Stimulated activated CD8-positive, alpha-beta memory T cell treated with anti-CD3 and anti-CD28 coated beads, Interleukin-4, amount 100 ng/mL, for 4 hours (primary cell): ENCODE measurements around the gene ANXA8L1.
"Not testable (repeated sequence)": the region's sequence is repeated elsewhere in the genome, so short reads cannot be mapped to it uniquely, and the experiment has no call there.

ENCODE experiments used
- DNase-seq, 2 donors: peaks; one replicate each; pipeline ENCODE4 v3.0.0-alpha.2; 2020; ENCODE audit warnings: low read depth in 2 of 2, low spot score in 1 of 2

The ANXA8L1 gene, protein sequence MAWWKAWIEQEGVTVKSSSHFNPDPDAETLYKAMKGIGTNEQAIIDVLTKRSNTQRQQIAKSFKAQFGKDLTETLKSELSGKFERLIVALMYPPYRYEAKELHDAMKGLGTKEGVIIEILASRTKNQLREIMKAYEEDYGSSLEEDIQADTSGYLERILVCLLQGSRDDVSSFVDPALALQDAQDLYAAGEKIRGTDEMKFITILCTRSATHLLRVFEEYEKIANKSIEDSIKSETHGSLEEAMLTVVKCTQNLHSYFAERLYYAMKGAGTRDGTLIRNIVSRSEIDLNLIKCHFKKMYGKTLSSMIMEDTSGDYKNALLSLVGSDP

DNA sequence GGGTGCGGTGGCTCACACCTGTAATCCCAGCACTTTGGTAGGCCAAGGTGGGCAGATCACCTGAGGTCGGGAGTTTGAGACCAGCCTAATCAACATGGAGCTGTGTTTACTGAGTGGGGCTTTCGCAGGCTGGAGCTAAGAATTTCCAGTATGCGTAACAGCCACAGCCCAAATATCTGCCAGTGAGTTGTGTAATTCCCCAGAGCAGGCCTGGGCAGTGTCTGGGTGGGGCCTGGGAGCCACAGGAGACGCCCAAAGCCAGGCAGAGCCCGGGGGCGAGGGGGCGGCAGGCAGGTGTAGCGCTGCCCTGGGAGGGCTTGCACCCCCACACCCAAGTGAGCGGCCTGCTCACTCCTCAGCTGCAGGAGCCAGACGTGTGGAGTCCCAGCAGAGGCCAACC is at the start of gene ANXA8L1:
TSS of gene ANXA8L1 (plus strand) at position 371 of the 400 bp plus-strand sequence. CDS start 76 bp downstream, outside the sequence.
- not testable (repeated sequence) for DNase-seq

DNA sequence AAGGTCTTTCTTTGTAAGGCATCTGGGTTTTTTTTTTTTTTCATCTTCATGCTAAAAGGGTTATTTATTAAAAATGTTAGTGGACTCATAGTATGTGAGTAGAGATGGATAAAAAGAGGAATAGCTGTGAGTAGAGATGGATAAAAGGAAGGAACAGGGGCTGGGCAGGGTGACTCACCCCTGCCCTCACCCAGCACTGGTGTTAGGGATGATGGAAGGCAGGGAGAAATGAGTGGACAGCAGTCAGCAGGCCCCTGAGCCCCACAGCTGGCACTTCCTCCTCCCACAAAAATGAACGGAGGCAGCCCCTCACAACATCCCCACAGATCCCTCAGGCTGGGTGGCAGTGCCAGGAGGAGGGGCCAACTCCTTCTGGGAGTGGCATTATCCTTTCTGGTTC is 49.5 kb upstream of the ANXA8L1 start:
- no peak for DNase-seq

DNA sequence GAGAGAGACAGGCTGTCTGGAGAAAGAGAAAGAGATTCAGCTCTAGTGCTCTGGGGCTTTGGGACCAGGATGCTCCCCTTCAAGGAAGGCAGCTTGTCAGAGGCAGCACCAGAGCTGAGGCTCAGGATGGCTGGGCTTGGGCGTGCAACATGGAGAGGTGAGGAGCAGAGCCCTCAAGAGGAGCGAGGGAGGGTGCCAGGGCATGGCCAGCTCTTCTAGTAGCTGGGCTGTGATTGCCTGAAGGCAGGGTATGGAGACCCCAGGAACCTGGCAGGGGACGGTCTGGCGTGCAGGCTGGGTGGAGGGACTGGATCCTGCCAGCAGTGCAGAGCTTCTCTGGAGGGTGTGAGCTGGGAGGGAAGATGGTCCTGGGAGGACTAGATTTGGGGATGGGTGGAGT is 48.6 kb upstream of the ANXA8L1 start:
- DNase-seq = no peak

DNA sequence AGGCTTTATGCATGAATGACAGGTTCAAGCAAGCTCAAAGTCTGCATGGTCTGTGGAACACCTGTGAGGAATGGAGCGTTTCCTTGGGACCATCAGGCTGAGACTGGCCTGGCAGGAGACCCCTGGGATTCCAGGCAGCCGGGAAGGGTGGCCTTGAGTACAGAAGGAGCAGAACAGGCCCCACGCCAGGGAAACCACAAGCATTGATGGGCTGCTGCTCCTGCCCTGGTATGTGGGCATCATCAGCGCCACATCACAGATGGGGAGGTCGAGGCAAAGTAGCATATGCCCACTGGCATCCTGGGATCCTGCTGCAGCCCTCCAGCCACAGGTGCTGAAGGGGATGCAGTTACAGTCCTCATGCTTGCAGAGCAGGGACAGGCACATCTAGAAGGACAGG is 47.9 kb upstream of the ANXA8L1 start:
- no peak for DNase-seq

DNA sequence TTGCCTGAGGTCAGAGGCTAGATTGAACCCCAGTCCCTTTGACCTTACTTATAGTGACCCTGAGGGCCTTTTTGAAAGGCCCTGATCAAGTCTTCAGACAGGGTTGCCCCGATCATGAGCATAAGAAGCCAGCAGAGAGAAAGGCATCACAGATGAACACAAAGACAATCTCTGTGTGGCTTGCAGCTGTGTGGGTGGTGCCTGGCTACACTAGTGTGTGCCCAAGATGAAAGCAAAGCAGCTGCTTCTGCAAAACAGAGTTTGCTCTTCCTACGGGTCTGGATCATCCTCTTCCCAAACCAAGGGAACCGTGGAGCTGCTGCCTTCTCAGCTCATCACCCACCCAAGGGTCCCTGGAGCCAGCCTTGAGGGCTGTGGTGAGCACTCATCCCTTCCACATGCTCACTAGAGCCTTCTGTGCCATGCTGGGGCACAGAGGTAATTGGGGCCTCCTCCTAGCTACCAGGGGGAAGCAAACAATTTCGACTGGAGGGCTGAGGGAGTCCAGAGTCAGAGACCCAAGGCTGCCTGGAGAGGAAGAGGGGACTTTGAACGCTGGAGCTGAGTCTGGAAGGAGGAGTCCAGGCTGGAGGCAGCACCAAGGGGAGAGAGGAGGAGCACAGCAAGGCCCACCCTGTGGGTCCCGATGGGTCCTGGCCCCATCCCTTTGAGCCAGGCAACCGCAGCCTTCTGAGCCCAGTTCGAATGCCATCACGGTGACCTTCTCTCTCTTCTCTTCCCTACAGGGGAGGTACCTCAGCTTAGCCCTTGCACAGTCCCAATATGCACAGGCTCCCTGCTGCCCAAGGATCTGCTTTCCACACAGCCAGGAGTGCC is 46.5 kb upstream of the ANXA8L1 start:
- DNase-seq = no peak

DNA sequence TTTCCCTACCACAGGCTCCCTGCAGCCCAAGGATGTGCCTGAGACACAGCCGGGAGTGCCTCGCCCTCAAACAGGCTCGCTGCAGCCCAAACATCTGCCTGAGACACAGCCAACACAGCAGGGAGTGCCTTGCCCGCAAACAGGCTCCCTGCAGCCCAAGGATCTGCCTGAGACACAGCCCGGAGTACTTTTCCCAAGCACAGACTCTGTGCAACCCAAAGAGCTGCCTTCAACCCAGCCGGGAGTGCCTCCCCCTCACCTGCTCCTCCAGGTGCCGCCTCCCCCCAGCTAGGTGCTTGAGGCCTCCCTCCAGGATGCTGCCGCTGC is 45.9 kb upstream of the ANXA8L1 start:
- DNase-seq = no peak

DNA sequence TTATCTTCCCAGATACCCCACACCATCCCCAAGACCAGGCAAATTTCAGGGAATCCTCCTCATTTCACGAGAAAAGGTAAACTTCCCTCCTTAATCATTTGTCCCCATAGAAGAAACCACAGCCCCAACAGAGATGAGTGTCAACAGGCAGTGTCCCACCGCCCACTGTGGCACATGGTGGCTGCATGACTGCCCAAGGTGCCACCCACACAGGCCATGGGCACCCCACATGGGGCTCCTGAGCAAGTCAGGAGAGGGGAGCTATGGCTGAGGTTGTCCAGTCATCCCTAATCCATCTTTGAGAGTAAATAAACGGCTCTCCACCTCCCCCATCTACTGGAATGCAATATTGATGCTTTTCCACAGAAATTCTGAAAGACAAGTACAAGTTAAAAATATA is 44.7 kb upstream of the ANXA8L1 start:
- DNase-seq = no peak

DNA sequence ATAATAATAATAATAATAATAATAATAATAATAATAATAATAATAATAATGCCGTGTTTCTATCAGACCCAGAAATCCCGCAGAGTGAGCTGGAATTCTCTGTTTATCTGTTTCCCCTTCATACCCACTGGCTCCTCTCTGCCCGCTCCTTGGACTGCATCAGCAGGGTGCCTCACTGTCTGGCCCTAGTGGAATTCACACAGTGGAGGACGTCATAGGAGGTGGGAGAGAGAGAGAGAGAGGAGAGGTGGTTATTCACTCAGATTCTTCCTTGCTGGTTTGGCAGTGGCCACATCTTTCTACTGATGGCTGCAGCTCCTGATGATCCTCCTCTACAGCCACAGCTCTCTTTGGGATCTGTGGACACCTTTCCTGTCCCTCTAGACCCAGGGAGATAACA is 10.1 kb upstream of the ANXA8L1 start:
- not testable (repeated sequence) for DNase-seq

DNA sequence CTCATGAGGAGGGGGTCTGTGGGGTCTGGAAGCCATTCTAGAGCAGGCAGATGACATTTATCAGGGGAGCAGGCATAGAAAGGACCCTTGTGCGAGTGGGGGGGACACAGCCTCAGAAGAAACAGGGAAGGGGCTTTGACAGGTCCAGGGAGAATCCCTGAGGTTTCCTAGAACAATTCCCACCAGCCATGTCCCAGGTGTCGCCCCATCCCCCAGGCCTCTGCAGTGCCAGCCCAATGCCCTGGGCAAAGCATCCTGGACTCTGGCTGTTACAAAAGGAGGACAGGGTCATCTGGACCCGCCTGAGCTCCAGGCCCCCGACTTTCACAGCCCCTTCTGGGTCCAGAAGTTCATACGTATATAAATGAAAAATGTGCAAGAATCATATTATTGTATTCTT is 8.4 kb upstream of the ANXA8L1 start:
- DNase-seq = not testable (repeated sequence)

DNA sequence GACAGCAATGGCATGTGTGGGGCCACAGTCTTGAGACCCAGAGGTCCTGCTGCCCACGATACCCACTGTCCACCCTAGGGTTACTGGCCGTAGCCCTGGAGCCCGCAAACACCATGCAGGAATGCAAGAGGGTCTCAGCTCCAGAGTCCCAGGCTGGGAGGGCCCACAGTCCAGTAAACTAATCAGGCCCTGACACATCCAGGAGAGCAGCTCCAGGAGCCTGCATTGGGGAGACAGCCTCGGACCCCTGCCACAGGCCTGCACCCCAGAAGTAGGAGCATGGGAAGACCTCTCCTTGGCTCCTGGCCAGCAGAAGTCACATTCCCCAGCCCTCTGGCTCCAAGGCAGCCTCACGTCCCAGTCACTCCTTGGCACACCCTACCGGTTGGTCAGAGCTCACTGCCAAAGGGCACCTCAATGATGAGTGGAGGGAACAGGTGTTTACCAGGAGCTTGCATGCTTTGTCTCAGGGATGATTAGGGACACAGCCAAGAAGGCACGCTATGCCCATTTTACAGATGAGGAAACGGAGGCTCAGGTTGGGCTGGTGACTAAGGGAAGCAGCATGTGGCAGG is 7.8 kb upstream of the ANXA8L1 start:
- not testable (repeated sequence) for DNase-seq

DNA sequence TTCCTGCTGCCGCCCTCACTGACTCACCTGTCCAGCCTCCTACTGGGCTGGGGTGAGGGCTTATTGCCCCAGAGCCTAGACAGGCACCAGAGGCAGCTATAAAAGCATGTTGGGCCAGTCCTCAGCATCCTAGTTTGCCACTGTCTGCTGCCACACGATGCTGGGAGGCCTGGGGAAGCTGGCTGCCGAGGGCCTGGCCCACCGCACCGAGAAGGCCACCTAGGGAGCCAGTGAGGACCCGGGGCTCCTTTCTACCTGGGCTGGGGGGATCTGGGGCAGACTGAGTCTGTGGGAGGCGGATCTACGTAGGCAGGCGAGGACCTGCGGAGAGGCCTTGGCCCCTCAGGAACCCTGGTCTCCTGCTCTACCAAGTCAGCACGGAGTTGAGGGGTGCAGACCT is 6.6 kb upstream of the ANXA8L1 start:
- DNase-seq = not testable (repeated sequence)

DNA sequence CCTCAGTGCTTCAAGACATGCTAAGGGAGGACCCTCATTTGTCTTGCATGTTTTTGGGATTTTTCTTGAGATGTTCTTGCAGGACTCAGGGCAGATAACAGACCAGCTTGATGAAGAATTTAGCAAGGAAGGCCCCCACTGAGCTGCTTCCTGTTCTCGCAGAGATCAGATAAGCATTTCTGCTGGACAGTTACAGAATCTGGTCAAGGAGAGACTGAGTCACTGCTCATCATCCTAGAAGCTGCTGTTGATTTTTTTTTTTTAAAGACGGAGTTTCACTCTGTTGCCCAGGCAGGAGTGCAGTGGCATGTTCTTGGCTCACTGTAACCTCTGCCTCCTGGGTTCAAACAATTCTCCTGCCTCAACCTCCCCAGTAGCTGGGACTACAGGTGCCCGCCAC is 1.2 kb upstream of the ANXA8L1 start:
- DNase-seq = not testable (repeated sequence)

DNA sequence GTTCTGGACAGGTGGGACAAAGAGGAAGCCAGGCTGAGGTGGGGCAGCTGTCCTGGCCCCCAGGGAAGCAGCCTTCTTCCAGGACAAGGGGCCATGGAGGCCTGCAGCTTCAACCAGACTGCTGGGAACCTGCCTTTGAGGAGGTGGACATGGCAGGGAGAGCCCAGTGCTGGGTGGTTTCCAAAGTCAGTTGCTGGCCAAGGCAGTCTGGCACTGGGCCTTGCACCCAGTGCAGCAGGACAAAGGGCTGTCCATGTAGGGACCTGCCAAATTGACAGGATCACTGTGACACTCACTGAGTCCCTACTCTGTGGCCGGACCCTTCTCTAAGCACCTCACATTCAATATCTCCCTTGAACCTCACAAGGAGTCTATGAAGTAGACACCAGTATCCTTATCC is 1.4 kb downstream of the ANXA8L1 start:
- DNase-seq = not testable (repeated sequence)

DNA sequence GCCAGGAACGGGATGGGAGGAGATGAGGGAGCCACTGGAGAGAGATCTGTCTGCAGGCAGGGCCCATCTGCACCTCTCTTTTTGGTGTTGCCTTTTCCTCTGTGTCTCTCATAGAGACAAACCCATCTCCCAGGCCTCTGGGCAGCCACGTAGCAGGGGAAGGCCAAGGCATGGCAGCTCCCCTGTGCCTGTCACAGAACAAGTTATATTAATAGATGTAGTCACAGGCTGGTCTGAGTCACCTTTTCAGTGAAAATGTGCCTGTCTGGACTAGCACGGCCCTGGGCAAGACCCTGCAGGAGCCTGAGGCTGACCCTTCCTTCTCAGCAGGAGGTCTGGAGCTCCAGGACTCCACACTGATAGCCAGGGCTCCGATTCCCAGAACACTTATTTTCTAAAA is 2.1 kb downstream of the ANXA8L1 start:
- not testable (repeated sequence) for DNase-seq

DNA sequence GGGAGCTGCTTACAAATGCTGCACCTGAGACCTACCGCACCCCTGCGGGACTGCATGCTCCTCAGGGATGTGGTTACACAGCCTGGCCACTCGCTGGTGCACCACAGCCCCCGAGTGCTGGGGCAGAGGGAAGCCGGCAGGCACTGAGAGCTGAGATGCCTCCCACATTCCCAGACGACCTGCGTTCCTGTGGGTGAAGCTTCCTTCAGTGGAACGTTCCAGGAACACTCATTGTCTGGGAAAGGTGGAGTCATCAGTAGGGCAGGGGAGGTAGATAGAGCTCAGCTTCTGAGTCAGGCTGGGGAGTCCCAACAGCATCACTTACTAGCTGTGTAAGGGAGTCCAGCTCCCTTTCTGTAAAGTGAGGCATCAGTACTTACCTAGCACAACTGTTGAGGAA is 2.5 kb downstream of the ANXA8L1 start:
- DNase-seq = not testable (repeated sequence)

DNA sequence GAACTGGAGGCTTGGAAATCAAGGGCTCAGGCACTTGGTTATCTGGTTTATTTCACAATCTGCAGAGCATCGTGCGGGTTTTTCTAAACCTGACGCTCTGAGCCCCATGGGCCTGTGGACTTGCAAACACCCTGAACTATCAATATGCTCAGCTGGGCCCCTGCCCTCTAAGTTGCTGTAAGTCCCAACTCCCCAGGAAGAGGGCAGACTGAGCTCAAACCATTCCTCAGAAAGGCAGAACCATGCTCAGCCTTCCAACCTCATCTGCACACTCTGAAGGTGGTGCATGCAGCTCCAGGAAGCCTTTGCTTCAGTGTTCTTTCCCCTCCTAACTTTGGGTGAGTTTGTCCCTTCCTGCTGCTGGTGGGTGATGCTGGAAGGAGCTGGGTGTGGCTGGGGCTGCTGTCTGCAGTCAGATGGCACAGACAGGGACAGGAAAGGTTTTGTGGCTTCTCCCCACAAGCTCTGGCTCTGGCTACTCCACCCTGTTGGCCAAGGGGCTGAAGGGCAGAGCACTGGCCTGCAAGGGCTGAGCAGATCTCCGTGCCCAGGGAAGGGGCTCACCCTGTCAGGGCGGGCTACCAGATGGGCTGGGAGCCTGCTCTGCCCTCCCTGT is 3.8 kb downstream of the ANXA8L1 start:
- not testable (repeated sequence) for DNase-seq

DNA sequence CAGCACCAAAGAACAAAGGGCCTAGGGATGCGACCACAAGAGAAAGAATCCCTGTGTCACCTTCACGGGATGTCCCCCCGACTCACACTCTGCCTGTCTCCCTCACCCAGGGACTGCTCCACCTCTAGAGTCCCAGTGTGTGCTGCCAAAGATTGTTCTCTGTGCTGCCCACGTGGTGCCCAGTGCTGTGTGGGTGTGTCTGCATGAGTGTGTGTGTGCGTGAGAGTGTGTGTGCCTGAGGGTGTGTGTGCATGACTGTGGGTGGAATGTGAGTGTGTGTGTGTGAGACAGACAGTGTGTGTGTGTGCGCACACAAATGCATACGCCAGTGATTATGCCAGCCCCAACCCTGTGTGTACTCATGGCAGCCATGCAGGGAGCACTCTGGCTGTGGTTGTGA is 10.3 kb downstream of the ANXA8L1 start:
- DNase-seq = not testable (repeated sequence)

DNA sequence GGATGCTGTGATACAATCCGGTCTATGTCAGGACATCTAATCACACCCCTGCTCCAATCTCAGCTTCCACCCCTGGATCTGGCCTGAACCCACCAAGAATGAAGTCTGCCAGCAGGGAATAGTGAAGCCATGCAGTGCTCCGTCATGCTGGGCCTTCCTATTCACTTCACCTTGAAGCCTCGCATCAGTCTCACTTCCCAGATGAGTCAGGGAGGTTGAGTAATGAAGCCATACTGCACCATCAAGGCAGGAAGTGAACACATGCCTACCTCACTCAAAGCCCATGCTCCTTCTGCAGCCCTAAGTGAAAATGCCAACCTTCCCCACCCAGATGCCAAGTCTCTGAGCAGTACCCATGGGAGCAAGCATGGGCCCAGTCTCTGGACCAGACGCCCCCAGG is 11.1 kb downstream of the ANXA8L1 start:
- DNase-seq = not testable (repeated sequence)

DNA sequence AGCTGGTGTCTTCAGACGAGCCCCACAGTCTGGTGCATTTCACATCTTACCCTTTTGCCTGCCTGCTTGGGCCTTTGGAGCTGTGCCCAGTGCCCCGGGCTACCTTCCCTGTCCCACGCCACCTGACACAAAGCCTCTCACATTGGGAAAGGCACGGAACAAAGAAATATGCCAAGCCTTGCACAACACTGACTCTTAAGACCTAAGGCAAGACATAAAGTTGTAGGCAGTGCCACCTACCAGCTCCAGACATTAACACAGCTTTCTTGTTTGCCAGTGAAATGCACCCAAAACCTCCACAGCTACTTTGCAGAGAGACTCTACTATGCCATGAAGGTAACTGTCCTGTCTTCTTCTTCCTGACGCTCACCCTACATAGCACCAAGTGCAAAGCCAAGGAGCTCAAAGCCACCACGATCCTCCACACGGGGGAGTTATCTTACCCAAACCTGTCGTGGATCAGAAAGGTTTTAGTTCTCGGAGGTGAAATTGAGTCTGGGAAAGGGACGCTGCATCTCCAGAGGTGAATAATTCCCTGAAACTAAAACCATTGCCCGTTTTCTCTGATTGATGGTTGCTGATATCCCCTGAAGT is 11.8 kb downstream of the ANXA8L1 start:
- not testable (repeated sequence) for DNase-seq

DNA sequence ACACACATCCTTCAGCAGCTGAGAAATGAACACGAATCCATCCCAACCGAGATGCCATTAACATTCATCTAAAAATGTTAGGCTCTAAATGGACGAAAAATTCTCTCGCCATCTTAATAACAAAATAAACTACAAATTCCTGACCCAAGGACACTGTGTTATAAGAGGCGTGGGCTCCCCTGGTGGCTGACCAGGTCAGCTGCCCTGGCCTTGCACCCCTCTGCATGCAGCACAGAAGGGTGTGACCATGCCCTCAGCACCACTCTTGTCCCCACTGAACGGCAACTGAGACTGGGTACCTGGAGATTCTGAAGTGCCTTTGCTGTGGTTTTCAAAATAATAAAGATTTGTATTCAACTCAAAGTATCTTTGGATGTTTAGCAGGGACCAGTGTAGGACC is 15.8 kb downstream of the ANXA8L1 start:
- DNase-seq = not testable (repeated sequence)
